Right atrium auricular region (tissue), 2 donors: ENCODE results near the gene ADAD2. TPM values are rescaled to one million over a fixed set of nuclear protein-coding genes. Genes with fewer than 3 reads are reported as not detected.

Experiments
- DNase-seq: peaks from one replicate; pipeline ENCODE4 v3.0.0-alpha.2; 2019; ENCODE audit warnings: low spot score
- H3K27ac ChIP-seq, 2 donors: fragments of 200-600 bp; sonication (generic); 1 replicate in 1 of 2; 2 replicates in 1 of 2; pipeline ENCODE4 v1.5.1; 2016 to 2019
- H3K27me3 ChIP-seq, 2 donors: fragments of 200-600 bp; sonication (generic); one replicate each; pipeline versions ENCODE4 v1.5.1 to v1.6.0; 2017 to 2019
- H3K36me3 ChIP-seq: fragments of 200-600 bp; sonication (generic); one replicate; pipeline ENCODE4 v1.5.1; 2016
- H3K4me1 ChIP-seq, 2 donors: fragments of 200-600 bp; sonication (generic); one replicate each; pipeline versions ENCODE4 v1.5.1 to v1.6.0; 2017 to 2019
- H3K4me3 ChIP-seq, 2 donors: fragments of 200-600 bp; sonication (generic); 1 replicate in 1 of 2; 2 replicates in 1 of 2; pipeline ENCODE4 v1.5.1; 2017 to 2019; ENCODE audit warnings: mild to moderate bottlenecking in 1 of 2, moderate library complexity in 1 of 2
- H3K9me3 ChIP-seq, 2 donors: fragments of 200-600 bp; sonication (generic); one replicate each; pipeline ENCODE4 v1.5.1; 2019
- CTCF ChIP-seq, 2 donors: fragments of 200-600 bp; sonication (generic); IDR thresholded peaks; one replicate each; pipeline ENCODE4 v1.5.1; 2019; ENCODE audit warnings: antibody characterized with exemption in 2 of 2
- total RNA-seq, 2 donors: library from RNA; depleted of rRNA; stranded (reverse); fragments of >200 nt; gene quantifications; one replicate each; pipeline ENCODE4 v1.1.0, GENCODE V29; 2016

Gene ADAD2
- total RNA-seq, 2 donors from 2014 or later = 0.19 TPM; not detected in 1

GRCh38 chr16:84244728-84245127 is 53.8 kb downstream of the ADAD2 start:
- DNase-seq = no peak
- no peaks in the 10 kb centered on the region for H3K4me1 ChIP-seq
- no peaks in the 10 kb centered on the region for H3K36me3 ChIP-seq
- no peak overlapping the region for H3K4me3 ChIP-seq
- no peaks in the 10 kb centered on the region for H3K9me3 ChIP-seq
- no peak for TF ChIP-seq CTCF (IDR thresholded peaks at IDR 0.05)
- H3K27me3 ChIP-seq = no peaks in the 10 kb centered on the region
- H3K27ac ChIP-seq = no peak overlapping the region

DNA sequence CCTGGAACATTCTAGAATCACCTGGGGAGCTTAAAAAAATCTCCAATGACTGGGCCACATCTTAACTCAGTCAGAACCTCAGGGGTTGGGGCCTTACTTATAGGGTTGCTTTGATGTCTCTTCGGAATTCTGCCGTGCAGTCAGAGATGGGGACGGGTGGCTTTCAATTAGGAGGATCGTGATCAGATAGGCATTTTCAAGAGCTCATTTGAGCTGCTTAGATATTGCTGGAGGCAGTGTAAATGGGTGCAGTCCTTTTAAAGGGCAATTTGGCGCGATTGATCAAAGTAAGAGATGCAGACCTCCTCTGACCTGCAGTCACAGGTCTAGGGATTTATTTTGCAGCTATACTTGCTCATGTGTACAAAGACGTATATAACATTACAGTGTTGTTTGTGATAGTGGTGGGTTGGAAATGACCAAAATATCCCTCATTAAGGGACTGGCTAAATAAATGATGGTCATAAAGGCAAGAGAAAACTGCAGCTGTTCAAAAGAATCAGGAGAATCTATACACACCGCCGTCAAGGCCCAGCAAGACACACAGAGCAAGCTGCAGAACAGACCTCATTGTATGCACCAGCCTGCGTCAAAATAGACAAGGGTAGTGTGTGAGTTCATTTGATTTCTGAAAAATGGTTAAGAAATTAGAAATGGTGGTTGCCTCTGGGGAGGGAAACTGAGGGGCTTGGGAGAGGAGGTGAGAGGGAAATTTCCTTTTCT is 55.2 kb downstream of the ADAD2 start:
- H3K27me3 ChIP-seq = no peaks in the 10 kb centered on the region
- no peak for TF ChIP-seq CTCF (IDR thresholded peaks at IDR 0.05)
- H3K9me3 ChIP-seq = no peaks in the 10 kb centered on the region
- H3K4me1 ChIP-seq = no peaks in the 10 kb centered on the region
- no peak overlapping the region for H3K27ac ChIP-seq
- H3K4me3 ChIP-seq = no peak overlapping the region
- DNase-seq = no peak
- H3K36me3 ChIP-seq = no peaks in the 10 kb centered on the region

- Histone ChIP-seq H3K27me3 (no peaks in the 10 kb centered on the region), H3K4me1 (no peaks in the 10 kb centered on the region), H3K36me3 (no peaks in the 10 kb centered on the region), H3K9me3 (no peaks in the 10 kb centered on the region), H3K4me3 (no peak overlapping the region), H3K27ac (no peak overlapping the region)
- TF ChIP-seq CTCF (IDR thresholded peaks at IDR 0.05) = no peak
- DNase-seq = no peak
Observed at GRCh38 chr16:84246679-84247077, 55.7 kb downstream of the ADAD2 start.

Other genes starting within 250 kb of the ADAD2 start
- gene OSGIN1, start 237.9 kb upstream of the ADAD2 start, total RNA-seq = 1 to 10 TPM; 6.0 to 6.5 TPM
- gene NECAB2, start 222.9 kb upstream of the ADAD2 start, total RNA-seq = under 1 TPM in 1 of 2 donors, not detected in 1; 0.71 TPM
- not detected for gene SLC38A8, start 148.4 kb upstream of the ADAD2 start, total RNA-seq
- gene MBTPS1, start 74.2 kb upstream of the ADAD2 start, total RNA-seq = 10 to 100 TPM; 75.3 to 77.5 TPM
- gene HSDL1, start 46.0 kb upstream of the ADAD2 start, total RNA-seq = 10 to 100 TPM; 14.6 to 15.4 TPM
- 1 to 10 TPM in 1 of 2 donors, not detected in 1; 1.8 TPM for gene DNAAF1, start 45.8 kb upstream of the ADAD2 start, total RNA-seq
- gene TAF1C, start 4.1 kb upstream of the ADAD2 start, total RNA-seq = 10 to 100 TPM; 16.2 to 18.4 TPM
- gene KCNG4, start 48.9 kb downstream of the ADAD2 start, total RNA-seq = not detected
- 1 to 10 TPM in 1 of 2 donors, under 1 TPM in 1; 0.59 to 3.3 TPM for gene WFDC1, start 103.7 kb downstream of the ADAD2 start, total RNA-seq
- not detected for gene ATP2C2, start 177.4 kb downstream of the ADAD2 start, total RNA-seq